ENCODE measurements around the gene CARD18.

DNA sequence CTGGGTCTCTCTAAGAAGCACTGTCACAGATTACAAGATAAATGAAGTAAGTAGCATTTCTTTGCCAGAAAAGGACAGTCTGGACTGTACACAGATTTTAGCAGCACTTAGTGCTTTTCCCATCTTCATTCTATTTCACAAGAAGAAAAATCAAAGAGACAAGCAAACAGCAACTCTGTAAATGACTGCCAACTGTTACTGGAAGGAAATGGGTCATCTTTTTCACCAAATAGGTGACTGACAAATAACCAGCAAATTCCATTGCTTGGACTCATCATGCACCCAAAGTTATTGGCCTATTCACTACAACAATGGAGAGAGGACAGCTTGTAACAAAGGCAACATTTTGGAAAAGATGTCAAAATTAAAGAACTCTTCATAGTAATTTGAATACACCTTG is 28.9 kb upstream of the CARD18 start:
- TF ChIP-seq, protein P1, sequence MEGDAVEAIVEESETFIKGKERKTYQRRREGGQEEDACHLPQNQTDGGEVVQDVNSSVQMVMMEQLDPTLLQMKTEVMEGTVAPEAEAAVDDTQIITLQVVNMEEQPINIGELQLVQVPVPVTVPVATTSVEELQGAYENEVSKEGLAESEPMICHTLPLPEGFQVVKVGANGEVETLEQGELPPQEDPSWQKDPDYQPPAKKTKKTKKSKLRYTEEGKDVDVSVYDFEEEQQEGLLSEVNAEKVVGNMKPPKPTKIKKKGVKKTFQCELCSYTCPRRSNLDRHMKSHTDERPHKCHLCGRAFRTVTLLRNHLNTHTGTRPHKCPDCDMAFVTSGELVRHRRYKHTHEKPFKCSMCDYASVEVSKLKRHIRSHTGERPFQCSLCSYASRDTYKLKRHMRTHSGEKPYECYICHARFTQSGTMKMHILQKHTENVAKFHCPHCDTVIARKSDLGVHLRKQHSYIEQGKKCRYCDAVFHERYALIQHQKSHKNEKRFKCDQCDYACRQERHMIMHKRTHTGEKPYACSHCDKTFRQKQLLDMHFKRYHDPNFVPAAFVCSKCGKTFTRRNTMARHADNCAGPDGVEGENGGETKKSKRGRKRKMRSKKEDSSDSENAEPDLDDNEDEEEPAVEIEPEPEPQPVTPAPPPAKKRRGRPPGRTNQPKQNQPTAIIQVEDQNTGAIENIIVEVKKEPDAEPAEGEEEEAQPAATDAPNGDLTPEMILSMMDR (IDR thresholded peaks at IDR 0.05), result no peak
- TF ChIP-seq POLR2A (IDR thresholded peaks at IDR 0.05), result no peak
